Body of pancreas (tissue), 4 donors: ENCODE results near the gene GLRA3.

Experiments
- POLR2A ChIP-seq, 3 donors: fragments of 450-650 bp; IDR thresholded peaks; one replicate each; pipeline ENCODE4 v1.6.1; 2016; ENCODE audit warnings: antibody characterized with exemption in 3 of 3, mild to moderate bottlenecking in 2 of 3
- TF ChIP-seq, protein P1 (sequence below), 7 experiments: fragments of 450-650 bp in 4 of 7; fragments of 200-600 bp in 3 of 7; sonication (generic) in 3 of 7; IDR thresholded peaks; one replicate each; pipeline ENCODE4 v1.5.1; 2016 to 2019; ENCODE audit warnings: antibody characterized with exemption in 7 of 7

DNA sequence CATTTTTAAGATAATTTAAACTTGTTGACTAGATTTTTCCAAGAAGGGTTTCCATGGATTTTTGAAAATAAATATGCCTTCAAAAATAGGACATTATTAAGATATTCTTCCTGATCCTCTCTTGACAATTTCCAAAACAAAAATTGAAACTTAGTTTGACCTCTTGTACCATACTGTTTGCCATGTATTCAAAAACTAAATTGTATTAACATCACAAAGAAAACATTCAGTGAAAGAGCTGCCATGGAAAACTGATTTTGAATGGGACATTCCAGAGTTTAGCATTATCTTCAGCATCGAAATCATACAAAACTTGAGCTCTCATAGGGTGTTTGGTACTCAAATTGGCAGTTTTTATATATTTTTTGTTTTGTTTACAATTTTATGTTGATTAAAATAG is 238.7 kb downstream of the GLRA3 start:
- TF ChIP-seq, protein P1, sequence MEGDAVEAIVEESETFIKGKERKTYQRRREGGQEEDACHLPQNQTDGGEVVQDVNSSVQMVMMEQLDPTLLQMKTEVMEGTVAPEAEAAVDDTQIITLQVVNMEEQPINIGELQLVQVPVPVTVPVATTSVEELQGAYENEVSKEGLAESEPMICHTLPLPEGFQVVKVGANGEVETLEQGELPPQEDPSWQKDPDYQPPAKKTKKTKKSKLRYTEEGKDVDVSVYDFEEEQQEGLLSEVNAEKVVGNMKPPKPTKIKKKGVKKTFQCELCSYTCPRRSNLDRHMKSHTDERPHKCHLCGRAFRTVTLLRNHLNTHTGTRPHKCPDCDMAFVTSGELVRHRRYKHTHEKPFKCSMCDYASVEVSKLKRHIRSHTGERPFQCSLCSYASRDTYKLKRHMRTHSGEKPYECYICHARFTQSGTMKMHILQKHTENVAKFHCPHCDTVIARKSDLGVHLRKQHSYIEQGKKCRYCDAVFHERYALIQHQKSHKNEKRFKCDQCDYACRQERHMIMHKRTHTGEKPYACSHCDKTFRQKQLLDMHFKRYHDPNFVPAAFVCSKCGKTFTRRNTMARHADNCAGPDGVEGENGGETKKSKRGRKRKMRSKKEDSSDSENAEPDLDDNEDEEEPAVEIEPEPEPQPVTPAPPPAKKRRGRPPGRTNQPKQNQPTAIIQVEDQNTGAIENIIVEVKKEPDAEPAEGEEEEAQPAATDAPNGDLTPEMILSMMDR (IDR thresholded peaks at IDR 0.05), result no peak
- no peak for TF ChIP-seq POLR2A (IDR thresholded peaks at IDR 0.05)
